Lower leg skin (tissue), 4 donors: ENCODE measurements around the gene CHST8. TPM values are rescaled to one million over a fixed set of nuclear protein-coding genes. Genes with fewer than 3 reads are reported as not detected.

Experiments used
- DNase-seq, 2 donors: peaks; one replicate each; pipeline ENCODE4 v3.0.0-alpha.2; 2019; ENCODE audit warnings: low spot score in 2 of 2
- H3K4me3 ChIP-seq: fragments of 200-600 bp; sonication (generic); 2 replicates; pipeline ENCODE4 v1.5.1; 2017; ENCODE audit warnings: mild to moderate bottlenecking, low read depth; ENCODE audit not compliant: poor library complexity, severe bottlenecking
- CTCF ChIP-seq, 3 donors: fragments of 450-650 bp; IDR thresholded peaks; one replicate each; pipeline ENCODE4 v1.5.1; 2016; ENCODE audit warnings: antibody characterized with exemption in 3 of 3, mild to moderate bottlenecking in 3 of 3, moderate library complexity in 2 of 3
- POLR2A ChIP-seq, 2 donors: fragments of 450-650 bp; IDR thresholded peaks; one replicate each; pipeline ENCODE4 v1.6.1; 2016 to 2017; ENCODE audit warnings: antibody characterized with exemption in 2 of 2, mild to moderate bottlenecking in 1 of 2, moderate library complexity in 1 of 2
- WGBS, 2 donors: methylation state at CpG; one replicate each; pipeline ENCODE4 v1.1.5; 2018; 5-methylcytosine and 5-hydroxymethylcytosine counted together
- intact Hi-C: fragments of 100-400 bp; cut with DNase I; formaldehyde crosslinking; loops from one replicate; pipeline ENCODE4 v1.15.0; 2023; ENCODE audit warnings: low total_unique reads
- total RNA-seq, 4 donors: library from RNA; depleted of rRNA; stranded (reverse); fragments of >200 nt; gene quantifications; one replicate each; pipeline ENCODE4 v1.1.0, GENCODE V29; 2016

CHST8 gene
- total RNA-seq, 4 donors from 2014 or later, result 0.19 to 1.6 (median 0.37) TPM; not detected in 1

- WGBS, 2 donors, result 51 to 57% methylated on average over 6 to 7 of the region's 9 CpGs
- H3K4me3 ChIP-seq, result no peak overlapping the region
- DNase-seq, result peak in 1 of 2 donors; percentile 53
- intact Hi-C loops, result no loop called here
- no peak for TF ChIP-seq POLR2A (IDR thresholded peaks at IDR 0.05)
- TF ChIP-seq CTCF (IDR thresholded peaks at IDR 0.05), result no peak
These were observed 184.2 kb downstream of the CHST8 start for GRCh38 chr19:33805840-33806433.

DNA sequence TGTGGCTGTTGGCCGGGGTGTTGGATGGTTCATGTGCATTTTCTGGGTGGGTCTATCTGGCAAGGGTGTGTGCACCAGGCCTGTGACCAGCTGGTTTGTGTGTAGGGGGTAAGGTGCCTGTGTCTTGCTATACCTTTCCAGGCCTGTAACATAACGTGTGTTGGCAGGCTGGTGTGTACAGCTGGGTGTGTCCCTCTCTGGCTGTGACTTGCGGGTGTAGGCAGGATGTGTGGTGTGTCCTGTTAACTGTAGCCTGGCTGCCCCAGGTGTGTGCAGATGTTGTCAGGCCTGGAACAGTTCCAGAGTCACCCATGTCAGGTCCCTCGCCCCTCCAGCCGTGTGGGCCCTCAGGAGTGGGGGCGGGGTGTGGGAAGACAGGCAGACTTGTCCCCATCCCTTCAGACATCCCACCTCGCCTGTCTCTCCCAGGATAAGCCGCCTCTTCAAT lies 184.7 kb downstream of the CHST8 start:
- H3K4me3 ChIP-seq, result no peak overlapping the region
- DNase-seq, result peak in 1 of 2 donors; percentile 52
- intact Hi-C loops, result no loop called here
- TF ChIP-seq POLR2A (IDR thresholded peaks at IDR 0.05), result no peak
- no peak for TF ChIP-seq CTCF (IDR thresholded peaks at IDR 0.05)
- 58 to 61% methylated on average over 6 to 8 of the region's 8 CpGs for WGBS, 2 donors

- TF ChIP-seq POLR2A (IDR thresholded peaks at IDR 0.05) (no peak), CTCF (IDR thresholded peaks at IDR 0.05) (no peak)
- H3K4me3 ChIP-seq, result no peak overlapping the region
- intact Hi-C loops, result no loop called here
- DNase-seq, result no peak
- 50 to 56% methylated on average over 1 of the region's 1 CpG for WGBS, 2 donors
These were observed 186.6 kb downstream of the CHST8 start for GRCh38 chr19:33808399-33808798.

DNA sequence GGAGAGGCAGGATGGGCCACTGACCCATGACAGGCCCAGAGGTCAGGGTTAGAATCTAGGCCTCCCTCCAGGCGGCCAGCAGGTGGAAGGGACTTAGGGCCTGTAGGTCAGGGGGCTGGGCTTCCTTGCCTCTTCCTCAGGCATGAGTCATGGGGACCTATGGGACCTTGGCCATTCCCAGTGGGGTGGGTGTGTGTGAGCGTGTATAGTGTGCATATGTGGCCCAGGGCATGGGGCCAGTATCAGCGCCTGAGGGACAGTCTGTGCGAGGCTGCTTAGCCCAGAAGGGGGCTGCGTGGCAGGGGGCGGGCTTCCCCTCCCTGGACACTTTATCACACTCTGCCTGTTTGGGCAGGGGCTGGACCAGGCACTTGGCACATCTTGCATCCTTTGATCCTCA lies 188.2 kb downstream of the CHST8 start:
- WGBS, 2 donors, result 53 to 67% methylated on average over 5 to 6 of the region's 6 CpGs
- DNase-seq, result no peak
- no peak for TF ChIP-seq POLR2A (IDR thresholded peaks at IDR 0.05)
- TF ChIP-seq CTCF (IDR thresholded peaks at IDR 0.05), result no peak
- no peak overlapping the region for H3K4me3 ChIP-seq
- intact Hi-C loops, result no loop called here

GRCh38 chr19:33810821-33811220 lies 189.1 kb downstream of the CHST8 start:
- no peak for DNase-seq
- no peak overlapping the region for H3K4me3 ChIP-seq
- intact Hi-C loops, result no loop called here
- no peak for TF ChIP-seq POLR2A (IDR thresholded peaks at IDR 0.05)
- TF ChIP-seq CTCF (IDR thresholded peaks at IDR 0.05), result no peak
- WGBS, 2 donors, result 96 to 97% methylated on average over 9 to 11 of the region's 11 CpGs

DNA sequence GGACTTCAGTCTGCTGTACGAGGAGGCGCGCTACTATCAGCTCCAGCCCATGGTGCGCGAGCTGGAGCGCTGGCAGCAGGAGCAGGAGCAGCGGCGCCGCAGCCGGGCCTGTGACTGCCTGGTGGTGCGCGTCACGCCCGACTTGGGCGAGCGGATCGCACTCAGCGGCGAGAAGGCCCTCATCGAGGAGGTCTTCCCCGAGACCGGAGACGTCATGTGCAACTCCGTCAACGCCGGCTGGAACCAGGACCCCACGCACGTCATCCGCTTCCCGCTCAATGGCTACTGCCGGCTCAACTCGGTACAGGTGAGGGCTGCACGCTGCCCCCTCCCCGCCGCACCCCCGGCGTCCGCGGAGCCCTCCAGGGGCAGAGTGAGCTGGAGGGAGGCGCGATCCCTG lies 189.5 kb downstream of the CHST8 start:
- 95 to 98% methylated on average over 40 to 41 of the region's 41 CpGs for WGBS, 2 donors
- TF ChIP-seq CTCF (IDR thresholded peaks at IDR 0.05), result no peak
- no peak for TF ChIP-seq POLR2A (IDR thresholded peaks at IDR 0.05)
- DNase-seq, result peak in 1 of 2 donors; percentile 77
- no peak overlapping the region for H3K4me3 ChIP-seq
- intact Hi-C loops, result no loop called here
